ENCODE measurements around the gene SUFU.

SUFU gene

DNA sequence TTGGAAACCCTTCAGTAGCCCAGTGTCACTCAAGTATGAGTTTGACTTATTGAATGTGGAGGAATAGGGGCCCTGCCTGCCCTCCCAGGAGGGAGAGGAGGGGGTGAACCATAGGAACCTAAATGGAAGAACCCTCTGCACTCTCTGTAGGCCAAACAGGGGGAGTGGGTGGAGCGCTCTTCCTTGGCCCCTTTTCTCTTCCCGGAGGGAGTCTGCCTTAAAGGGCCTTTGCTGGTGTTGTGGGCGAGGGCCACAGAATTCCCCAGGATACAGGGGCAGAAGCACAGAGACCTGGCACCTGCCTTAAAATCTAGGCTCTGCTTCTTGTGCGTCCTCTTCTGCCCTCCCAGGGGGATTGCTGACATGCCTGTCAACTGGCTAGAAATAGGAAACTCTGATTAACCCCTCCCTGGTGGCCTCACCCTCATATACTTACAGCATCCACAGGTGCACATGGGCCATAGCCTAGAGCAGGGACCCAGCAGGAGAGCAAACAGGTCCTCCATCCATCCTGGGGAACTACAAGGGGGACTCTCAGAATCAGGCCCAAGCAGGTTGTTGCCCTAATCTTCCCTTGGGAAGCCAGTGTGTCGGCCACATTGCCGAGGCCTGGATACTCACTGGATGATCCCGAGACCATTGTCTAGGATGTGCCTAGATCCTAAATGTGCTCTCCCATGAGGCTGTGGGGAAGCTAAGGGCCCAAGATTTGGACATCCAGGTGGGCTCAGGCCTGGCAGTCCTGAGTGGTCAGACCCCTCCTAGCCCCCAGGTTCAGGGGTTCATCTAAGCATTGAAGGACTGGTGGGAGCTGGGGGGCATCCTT is 143.9 kb downstream of the SUFU start:
- TF ChIP-seq, protein P1, sequence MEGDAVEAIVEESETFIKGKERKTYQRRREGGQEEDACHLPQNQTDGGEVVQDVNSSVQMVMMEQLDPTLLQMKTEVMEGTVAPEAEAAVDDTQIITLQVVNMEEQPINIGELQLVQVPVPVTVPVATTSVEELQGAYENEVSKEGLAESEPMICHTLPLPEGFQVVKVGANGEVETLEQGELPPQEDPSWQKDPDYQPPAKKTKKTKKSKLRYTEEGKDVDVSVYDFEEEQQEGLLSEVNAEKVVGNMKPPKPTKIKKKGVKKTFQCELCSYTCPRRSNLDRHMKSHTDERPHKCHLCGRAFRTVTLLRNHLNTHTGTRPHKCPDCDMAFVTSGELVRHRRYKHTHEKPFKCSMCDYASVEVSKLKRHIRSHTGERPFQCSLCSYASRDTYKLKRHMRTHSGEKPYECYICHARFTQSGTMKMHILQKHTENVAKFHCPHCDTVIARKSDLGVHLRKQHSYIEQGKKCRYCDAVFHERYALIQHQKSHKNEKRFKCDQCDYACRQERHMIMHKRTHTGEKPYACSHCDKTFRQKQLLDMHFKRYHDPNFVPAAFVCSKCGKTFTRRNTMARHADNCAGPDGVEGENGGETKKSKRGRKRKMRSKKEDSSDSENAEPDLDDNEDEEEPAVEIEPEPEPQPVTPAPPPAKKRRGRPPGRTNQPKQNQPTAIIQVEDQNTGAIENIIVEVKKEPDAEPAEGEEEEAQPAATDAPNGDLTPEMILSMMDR (IDR thresholded peaks at IDR 0.05; ENCODE audit: insufficient read depth, low read length, poor library complexity, severe bottlenecking) = no peak
- TF ChIP-seq EZH2phosphoT487 (conservative IDR thresholded peaks at IDR 0.05; ENCODE audit: low read length) = no peak
- H3K4me2 ChIP-seq (ENCODE audit: low read depth, low read length, poor library complexity, severe bottlenecking) = peak overlapping the region; percentile 73
- H3K36me3 ChIP-seq (ENCODE audit: low read length) = no peaks in the 10 kb centered on the region
- no peaks in the 10 kb centered on the region for H3K9me3 ChIP-seq (ENCODE audit: insufficient read depth, low read length)
- H3F3A ChIP-seq (ENCODE audit: insufficient read depth) = peaks cover 25% of the 10 kb centered on the region
- no peak overlapping the region for H3K9ac ChIP-seq (ENCODE audit: low read length)
- no peaks in the 10 kb centered on the region for H4K20me1 ChIP-seq (ENCODE audit: low read depth, low read length)
- H3K4me3 ChIP-seq (ENCODE audit: insufficient read depth, low read length, poor library complexity, severe bottlenecking) = no peak overlapping the region
- no peaks in the 10 kb centered on the region for H3K27me3 ChIP-seq (ENCODE audit: low read length)
- H3K27ac ChIP-seq (ENCODE audit: low read depth, low read length) = no peak overlapping the region
- peaks cover 50% of the 10 kb centered on the region for H3K79me2 ChIP-seq (ENCODE audit: insufficient read depth, low read length)
- no peak overlapping the region for H2AFZ ChIP-seq (ENCODE audit: low read depth, low read length, severe bottlenecking)
- H3K9me2 ChIP-seq (replicated peaks; ENCODE audit: insufficient read depth, low read length) = no peaks in the 10 kb centered on the region

DNA sequence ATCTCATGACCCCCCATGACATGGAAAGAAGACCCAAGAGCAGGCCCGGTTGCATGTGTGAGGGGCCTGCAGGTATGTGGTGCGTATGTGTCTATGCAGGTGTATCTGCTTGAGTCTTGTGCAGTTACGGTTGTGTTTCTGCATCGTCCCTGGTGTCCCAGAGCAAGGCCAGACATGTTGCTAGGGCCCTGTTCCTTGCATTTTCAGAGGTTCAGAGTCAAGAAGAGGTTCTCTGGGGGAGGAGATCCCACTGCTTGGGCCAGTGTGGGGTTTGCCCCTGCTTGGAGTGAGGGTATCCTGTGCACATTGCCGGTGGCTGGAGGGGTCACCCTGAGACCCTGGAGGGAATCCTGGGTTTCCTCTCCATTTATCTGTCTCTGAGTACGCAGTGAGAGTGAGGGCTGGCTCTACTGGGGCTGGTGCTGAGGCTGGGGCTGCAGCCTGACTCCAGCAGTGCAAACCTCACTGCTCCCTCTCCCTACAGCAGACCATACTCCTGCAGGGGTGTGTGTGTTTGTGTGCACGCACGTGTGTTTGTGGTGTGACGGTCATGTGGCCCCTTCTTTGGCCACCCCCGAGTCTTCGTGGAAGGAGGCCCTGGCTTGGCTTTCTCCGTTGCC is 144.6 kb downstream of the SUFU start:
- TF ChIP-seq, protein P1 (IDR thresholded peaks at IDR 0.05; ENCODE audit: insufficient read depth, low read length, poor library complexity, severe bottlenecking) = no peak
- no peak for TF ChIP-seq EZH2phosphoT487 (conservative IDR thresholded peaks at IDR 0.05; ENCODE audit: low read length)
- Histone ChIP-seq H3K9me3 (ENCODE audit: insufficient read depth, low read length) (no peaks in the 10 kb centered on the region), H3F3A (ENCODE audit: insufficient read depth) (peaks cover 20% of the 10 kb centered on the region; the same call in 1 of the 2 replicates), H3K9ac (ENCODE audit: low read length) (no peak overlapping the region), H3K4me3 (ENCODE audit: insufficient read depth, low read length, poor library complexity, severe bottlenecking) (no peak overlapping the region), H3K4me2 (ENCODE audit: low read depth, low read length, poor library complexity, severe bottlenecking) (peak overlapping the region; percentile 2), H3K27ac (ENCODE audit: low read depth, low read length) (no peak overlapping the region), H3K27me3 (ENCODE audit: low read length) (no peaks in the 10 kb centered on the region), H3K9me2 (replicated peaks; ENCODE audit: insufficient read depth, low read length) (no peaks in the 10 kb centered on the region), H2AFZ (ENCODE audit: low read depth, low read length, severe bottlenecking) (no peak overlapping the region), H3K79me2 (ENCODE audit: insufficient read depth, low read length) (peaks cover 47% of the 10 kb centered on the region), H3K36me3 (ENCODE audit: low read length) (no peaks in the 10 kb centered on the region), H4K20me1 (ENCODE audit: low read depth, low read length) (no peaks in the 10 kb centered on the region)

DNA sequence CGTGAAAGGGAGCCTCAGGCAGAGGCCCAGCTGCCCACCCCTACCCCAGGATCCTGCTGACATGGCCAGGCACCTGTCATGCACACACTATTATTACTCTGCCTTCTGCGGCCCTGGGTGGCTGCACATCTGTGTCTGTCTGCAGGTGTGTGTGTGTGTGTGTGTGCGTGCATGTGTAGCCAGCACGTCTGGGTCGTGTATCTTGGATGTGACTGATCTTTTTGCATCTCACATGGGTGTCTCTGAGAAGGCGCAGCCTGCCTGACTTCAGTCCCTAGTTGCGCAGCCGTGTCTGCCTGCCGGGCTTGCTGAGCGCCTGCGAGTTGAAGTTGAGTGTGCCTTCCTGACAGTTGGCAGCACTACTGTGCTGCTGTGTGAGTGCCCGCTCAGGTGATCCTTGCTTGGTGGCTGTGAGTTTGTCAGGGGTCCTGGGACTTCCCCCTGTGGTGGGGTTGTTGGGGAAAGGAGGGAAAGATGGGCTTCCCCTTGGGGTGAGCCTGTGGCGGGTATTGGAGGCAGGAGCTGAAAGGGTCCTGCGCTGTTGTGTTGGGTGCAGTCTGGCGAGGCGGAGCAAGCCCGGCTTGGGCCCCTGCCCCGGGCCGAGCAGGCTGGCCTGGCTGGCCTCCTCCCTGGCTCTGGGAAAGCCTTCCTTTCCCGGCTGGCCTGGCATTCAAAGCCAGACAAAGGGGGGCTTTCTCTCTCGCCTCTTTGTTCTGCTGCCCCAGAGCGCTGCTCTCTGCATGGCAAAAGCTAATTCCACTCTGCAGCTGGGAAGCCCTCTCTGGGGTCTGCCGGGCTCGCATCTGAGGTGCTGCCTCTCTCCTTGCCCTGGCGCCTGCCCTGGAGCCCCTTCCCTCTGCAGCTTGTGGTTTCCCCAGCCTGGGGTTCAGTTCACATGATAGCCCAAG is 145.4 kb downstream of the SUFU start:
- H3F3A ChIP-seq (ENCODE audit: insufficient read depth) = peaks cover 20% of the 10 kb centered on the region; the same call in 1 of the 2 replicates
- no peaks in the 10 kb centered on the region for H3K36me3 ChIP-seq (ENCODE audit: low read length)
- H3K9me3 ChIP-seq (ENCODE audit: insufficient read depth, low read length) = no peaks in the 10 kb centered on the region
- H3K79me2 ChIP-seq (ENCODE audit: insufficient read depth, low read length) = peaks cover 47% of the 10 kb centered on the region
- no peak overlapping the region for H3K4me3 ChIP-seq (ENCODE audit: insufficient read depth, low read length, poor library complexity, severe bottlenecking)
- no peak overlapping the region for H3K9ac ChIP-seq (ENCODE audit: low read length)
- no peaks in the 10 kb centered on the region for H3K9me2 ChIP-seq (replicated peaks; ENCODE audit: insufficient read depth, low read length)
- H2AFZ ChIP-seq (ENCODE audit: low read depth, low read length, severe bottlenecking) = no peak overlapping the region
- no peak for TF ChIP-seq EZH2phosphoT487 (conservative IDR thresholded peaks at IDR 0.05; ENCODE audit: low read length)
- TF ChIP-seq, protein P1 (IDR thresholded peaks at IDR 0.05; ENCODE audit: insufficient read depth, low read length, poor library complexity, severe bottlenecking) = no peak
- peak overlapping the region; percentile 2 for H3K4me2 ChIP-seq (ENCODE audit: low read depth, low read length, poor library complexity, severe bottlenecking)
- no peak overlapping the region; the same call in 1 of the 2 replicates for H3K27ac ChIP-seq (ENCODE audit: low read depth, low read length)
- H3K27me3 ChIP-seq (ENCODE audit: low read length) = no peaks in the 10 kb centered on the region
- no peaks in the 10 kb centered on the region for H4K20me1 ChIP-seq (ENCODE audit: low read depth, low read length)

All from SU-DHL-6 (cell line).